C4-2B (cell line): Measurements from ENCODE around the gene KIF15.
"Not testable (repeated sequence)": the region's sequence is repeated elsewhere in the genome, so short reads cannot be mapped to it uniquely, and the experiment has no call there.

ENCODE experiments used
- CTCF ChIP-seq: fragments of 450-650 bp; conservative IDR thresholded peaks from 2 replicates; pipeline ENCODE4 v1.5.1; 2017; ENCODE audit warnings: mild to moderate bottlenecking
- ZFX ChIP-seq: fragments of 450-650 bp; IDR thresholded peaks from 2 replicates; pipeline ENCODE4 v1.6.1; 2017

- not testable (repeated sequence) for TF ChIP-seq CTCF, ZFX
These were observed 54.7 kb downstream of the KIF15 start for GRCh38 chr3:44816334-44816733.
